ENCODE results near the gene MALT1. TPM values are rescaled to one million over a fixed set of nuclear protein-coding genes. Genes with fewer than 3 reads are reported as not detected.
A peak's percentile ranks its signal among the peaks of the same experiment; 100 is the strongest.

Gene MALT1
- total RNA-seq: 10 to 100 TPM; 40.8 to 50.6 TPM

- Mint-ChIP-seq H3K27me3 (ENCODE audit: low read depth) (no peaks in the 10 kb centered on the region), H3K36me3 (ENCODE audit: insufficient read depth in 2 of 2) (peaks cover 0 to 3% of the 10 kb centered on the region in 2 donors), H3K4me1 (ENCODE audit: low read depth) (peaks cover 77% of the 10 kb centered on the region), H3K4me3 (peak within 1 kb of the TSS; percentile 97), H3K9me3 (no peaks in the 10 kb centered on the region), H3K27ac (peak within 1 kb of the TSS; percentile 90)
- ATAC-seq (replicated peaks in 1 of 2): peak; percentile 84 to 87
- DNase-seq: peak; percentile 93 to 97
Observed at GRCh38 chr18:58671111-58671631, at the start of gene MALT1. Gene MALT1, plus strand, starts transcription at chr18:58671465. Its CDS starts 179 bp downstream, at chr18:58671644.

- Mint-ChIP-seq H3K27me3 (ENCODE audit: low read depth) (peaks cover 8% of the 10 kb centered on the region), H3K36me3 (ENCODE audit: insufficient read depth in 2 of 2) (no peaks in the 10 kb centered on the region), H3K27ac (no peak overlapping the region), H3K4me3 (no peak overlapping the region), H3K4me1 (ENCODE audit: low read depth) (peaks cover 27% of the 10 kb centered on the region), H3K9me3 (no peaks in the 10 kb centered on the region)
- ATAC-seq (replicated peaks in 1 of 2) (peak in 1 of 2 donors; percentile 64), DNase-seq (no peak)
Observed at GRCh38 chr18:58624011-58624410, 47.3 kb upstream of the MALT1 start.

GRCh38 chr18:58625839-58626238 is 45.4 kb upstream of the MALT1 start:
- no peak for DNase-seq
- no peak for ATAC-seq (replicated peaks in 1 of 2)
- H3K4me3 Mint-ChIP-seq: no peak overlapping the region
- peaks cover 41% of the 10 kb centered on the region for H3K4me1 Mint-ChIP-seq (ENCODE audit: low read depth)
- no peak overlapping the region for H3K27ac Mint-ChIP-seq
- no peaks in the 10 kb centered on the region for H3K9me3 Mint-ChIP-seq
- H3K36me3 Mint-ChIP-seq (ENCODE audit: insufficient read depth in 2 of 2): no peaks in the 10 kb centered on the region
- peaks cover 6% of the 10 kb centered on the region for H3K27me3 Mint-ChIP-seq (ENCODE audit: low read depth)

GRCh38 chr18:58630071-58630470 is 41.2 kb upstream of the MALT1 start:
- Mint-ChIP-seq H3K9me3 (no peaks in the 10 kb centered on the region), H3K27me3 (ENCODE audit: low read depth) (no peaks in the 10 kb centered on the region), H3K27ac (no peak overlapping the region), H3K4me1 (ENCODE audit: low read depth) (peaks cover 52% of the 10 kb centered on the region), H3K36me3 (ENCODE audit: insufficient read depth in 2 of 2) (no peaks in the 10 kb centered on the region), H3K4me3 (no peak overlapping the region)
- ATAC-seq (replicated peaks in 1 of 2): no peak
- DNase-seq: no peak

- Mint-ChIP-seq H3K4me3 (no peak overlapping the region), H3K4me1 (ENCODE audit: low read depth) (peaks cover 53% of the 10 kb centered on the region), H3K27ac (no peak overlapping the region), H3K9me3 (no peaks in the 10 kb centered on the region), H3K36me3 (ENCODE audit: insufficient read depth in 2 of 2) (no peaks in the 10 kb centered on the region), H3K27me3 (ENCODE audit: low read depth) (no peaks in the 10 kb centered on the region)
- DNase-seq (no peak), ATAC-seq (replicated peaks in 1 of 2) (no peak)
Observed at GRCh38 chr18:58631301-58631700, 40.0 kb upstream of the MALT1 start.

- peaks cover under 1% of the 10 kb centered on the region for H3K27me3 Mint-ChIP-seq (ENCODE audit: low read depth)
- no peak overlapping the region for H3K4me3 Mint-ChIP-seq
- ATAC-seq (replicated peaks in 1 of 2) (no peak), DNase-seq (no peak)
- H3K36me3 Mint-ChIP-seq (ENCODE audit: insufficient read depth in 2 of 2): no peaks in the 10 kb centered on the region
- H3K9me3 Mint-ChIP-seq: no peaks in the 10 kb centered on the region
- H3K27ac Mint-ChIP-seq: no peak overlapping the region
- H3K4me1 Mint-ChIP-seq (ENCODE audit: low read depth): peaks cover 58% of the 10 kb centered on the region
Observed at GRCh38 chr18:58632552-58632951, 38.7 kb upstream of the MALT1 start.

GRCh38 chr18:58633874-58634273 is 37.4 kb upstream of the MALT1 start:
- H3K36me3 Mint-ChIP-seq (ENCODE audit: insufficient read depth in 2 of 2): no peaks in the 10 kb centered on the region
- peaks cover 11% of the 10 kb centered on the region for H3K27me3 Mint-ChIP-seq (ENCODE audit: low read depth)
- peaks cover 0 to 1% of the 10 kb centered on the region in 2 donors for H3K9me3 Mint-ChIP-seq
- peaks cover 63% of the 10 kb centered on the region for H3K4me1 Mint-ChIP-seq (ENCODE audit: low read depth)
- no peak for DNase-seq
- ATAC-seq (replicated peaks in 1 of 2): no peak
- H3K27ac Mint-ChIP-seq: no peak overlapping the region
- peak overlapping the region in 1 of 2 donors; percentile 7 for H3K4me3 Mint-ChIP-seq

- Mint-ChIP-seq H3K9me3 (peaks cover 0 to 1% of the 10 kb centered on the region in 2 donors), H3K4me3 (peak overlapping the region in 1 of 2 donors; percentile 9), H3K27me3 (ENCODE audit: low read depth) (peaks cover 11% of the 10 kb centered on the region), H3K36me3 (ENCODE audit: insufficient read depth in 2 of 2) (no peaks in the 10 kb centered on the region), H3K27ac (peak overlapping the region; percentile 88), H3K4me1 (ENCODE audit: low read depth) (peaks cover 57% of the 10 kb centered on the region)
- DNase-seq (no peak), ATAC-seq (replicated peaks in 1 of 2) (peak; percentile 49 to 70)
Observed at GRCh38 chr18:58635891-58636290, 35.4 kb upstream of the MALT1 start.

- ATAC-seq (replicated peaks in 1 of 2) (no peak), DNase-seq (no peak)
- Mint-ChIP-seq H3K9me3 (peaks cover 0 to 1% of the 10 kb centered on the region in 2 donors), H3K36me3 (ENCODE audit: insufficient read depth in 2 of 2) (no peaks in the 10 kb centered on the region), H3K4me1 (ENCODE audit: low read depth) (peaks cover 57% of the 10 kb centered on the region), H3K4me3 (no peak overlapping the region), H3K27me3 (ENCODE audit: low read depth) (peaks cover 11% of the 10 kb centered on the region), H3K27ac (no peak overlapping the region)
Observed at GRCh38 chr18:58637197-58637596, 34.1 kb upstream of the MALT1 start.

- peaks cover 11% of the 10 kb centered on the region for H3K27me3 Mint-ChIP-seq (ENCODE audit: low read depth)
- no peak for ATAC-seq (replicated peaks in 1 of 2)
- H3K4me1 Mint-ChIP-seq (ENCODE audit: low read depth): peaks cover 57% of the 10 kb centered on the region
- H3K27ac Mint-ChIP-seq: no peak overlapping the region
- peaks cover 0 to 1% of the 10 kb centered on the region in 2 donors for H3K9me3 Mint-ChIP-seq
- H3K36me3 Mint-ChIP-seq (ENCODE audit: insufficient read depth in 2 of 2): no peaks in the 10 kb centered on the region
- DNase-seq: no peak
- no peak overlapping the region for H3K4me3 Mint-ChIP-seq
Observed at GRCh38 chr18:58637946-58638345, 33.3 kb upstream of the MALT1 start.

- DNase-seq (no peak), ATAC-seq (replicated peaks in 1 of 2) (no peak)
- Mint-ChIP-seq H3K27ac (peak overlapping the region; percentile 34), H3K36me3 (ENCODE audit: insufficient read depth in 2 of 2) (no peaks in the 10 kb centered on the region), H3K27me3 (ENCODE audit: low read depth) (peaks cover 11% of the 10 kb centered on the region), H3K9me3 (peaks cover 0 to 1% of the 10 kb centered on the region in 2 donors), H3K4me1 (ENCODE audit: low read depth) (peaks cover 52% of the 10 kb centered on the region), H3K4me3 (no peak overlapping the region)
Observed at GRCh38 chr18:58638441-58638840, 32.8 kb upstream of the MALT1 start.

GRCh38 chr18:58639237-58639636 is 32.0 kb upstream of the MALT1 start:
- no peak overlapping the region for H3K4me3 Mint-ChIP-seq
- H3K9me3 Mint-ChIP-seq: peaks cover 0 to 1% of the 10 kb centered on the region in 2 donors

GRCh38 chr18:58639751-58640427 is 31.4 kb upstream of the MALT1 start:
- DNase-seq: no peak
- no peak overlapping the region for H3K4me3 Mint-ChIP-seq

More at GRCh38 chr18:58639237-58639636, 32.0 kb upstream of the MALT1 start:
- H3K27me3 Mint-ChIP-seq (ENCODE audit: low read depth): peaks cover 11% of the 10 kb centered on the region
- H3K36me3 Mint-ChIP-seq (ENCODE audit: insufficient read depth in 2 of 2): no peaks in the 10 kb centered on the region
- H3K4me1 Mint-ChIP-seq (ENCODE audit: low read depth): peaks cover 44% of the 10 kb centered on the region
- no peak for ATAC-seq (replicated peaks in 1 of 2)
- no peak overlapping the region for H3K27ac Mint-ChIP-seq
- DNase-seq: no peak

More at GRCh38 chr18:58639751-58640427, 31.4 kb upstream of the MALT1 start:
- ATAC-seq (replicated peaks in 1 of 2): peak in 1 of 2 donors; percentile 58
- no peaks in the 10 kb centered on the region for H3K36me3 Mint-ChIP-seq (ENCODE audit: insufficient read depth in 2 of 2)
- peaks cover 37% of the 10 kb centered on the region for H3K4me1 Mint-ChIP-seq (ENCODE audit: low read depth)
- H3K27me3 Mint-ChIP-seq (ENCODE audit: low read depth): peaks cover 11% of the 10 kb centered on the region
- peak overlapping the region; percentile 26 for H3K27ac Mint-ChIP-seq
- peaks cover 0 to 1% of the 10 kb centered on the region in 2 donors for H3K9me3 Mint-ChIP-seq

Measured in activated T-cell treated with anti-CD3 and anti-CD28 coated beads, Interleukin-2, amount 50 U/mL, for 72 hours (primary cell).